Sigmoid colon (tissue), 7 donors: ENCODE data around the gene PLCE1. TPM values are rescaled to one million over a fixed set of nuclear protein-coding genes. Genes with fewer than 3 reads are reported as not detected.

Source experiments
- DNase-seq: peaks from one replicate; pipeline ENCODE4 v3.0.0-alpha.2; 2019
- H3K27ac ChIP-seq, 4 donors: fragments of 200-600 bp; sonication (generic); one replicate each; pipeline ENCODE4 v1.5.1; 2016 to 2019; ENCODE audit warnings: mild to moderate bottlenecking in 1 of 4
- H3K27me3 ChIP-seq, 3 donors: fragments of 200-600 bp; sonication (generic); one replicate each; pipeline ENCODE4 v1.5.1; 2019; ENCODE audit warnings: mild to moderate bottlenecking in 1 of 3
- H3K36me3 ChIP-seq, 4 donors: fragments of 200-600 bp; sonication (generic); one replicate each; pipeline ENCODE4 v1.5.1; 2016 to 2019
- H3K4me1 ChIP-seq, 4 donors: fragments of 200-600 bp; sonication (generic); one replicate each; pipeline ENCODE4 v1.5.1; 2017 to 2019
- H3K4me3 ChIP-seq, 4 donors: fragments of 200-600 bp; sonication (generic); one replicate each; pipeline ENCODE4 v1.5.1; 2017 to 2019; ENCODE audit warnings: mild to moderate bottlenecking in 2 of 4, moderate library complexity in 1 of 4
- H3K9me3 ChIP-seq, 4 donors: fragments of 200-600 bp in 3 of 4; sonication (generic) in 3 of 4; one replicate each; pipeline versions ENCODE4 v1.5.1 to v1.6.1; 2013 to 2019
- CTCF ChIP-seq, 4 experiments: fragments of 450-650 bp in 3 of 4; fragments of 200-600 bp in 1 of 4; IDR thresholded peaks; one replicate each; pipeline ENCODE4 v1.5.1; 2016 to 2019; ENCODE audit warnings: antibody characterized with exemption in 4 of 4, mild to moderate bottlenecking in 3 of 4, moderate library complexity in 2 of 4
- EP300 ChIP-seq, 4 donors: sonication (generic); formaldehyde crosslinking; IDR thresholded peaks; one replicate each; pipeline ENCODE4 v1.6.1; 2017; ENCODE audit warnings: antibody characterized with exemption in 4 of 4
- POLR2A ChIP-seq, 2 donors: fragments of 450-650 bp; IDR thresholded peaks; one replicate each; pipeline ENCODE4 v1.6.1; 2016; ENCODE audit warnings: antibody characterized with exemption in 2 of 2, mild to moderate bottlenecking in 2 of 2, moderate library complexity in 2 of 2
- POLR2AphosphoS5 ChIP-seq, 4 donors: sonication (generic); formaldehyde crosslinking; IDR thresholded peaks; one replicate each; pipeline ENCODE4 v1.6.1; 2017; ENCODE audit warnings: antibody characterized with exemption in 4 of 4
- WGBS, 2 donors: extraction: QIAGEN DNeasy Blood & Tissue Kit; methylation state at CpG; one replicate each; pipeline ENCODE4 v1.1.7; 2013; 5-methylcytosine and 5-hydroxymethylcytosine counted together
- intact Hi-C: fragments of 100-400 bp; cut with DNase I; formaldehyde crosslinking; loops from one replicate; pipeline ENCODE4 v1.15.1; 2023
- polyA plus RNA-seq, 3 donors: library from polyadenylated mRNA; stranded (reverse); fragments of 200-250 nt; gene quantifications; one replicate each; pipeline ENCODE4 v1.2.3, GENCODE V29; 2013
- total RNA-seq, 4 donors: library from RNA; depleted of rRNA; stranded (reverse); fragments of >200 nt; gene quantifications; one replicate each; pipeline ENCODE4 v1.1.0, GENCODE V29; 2016
- donor health status: healthy with polysubstance abuse.
- donor health status: Bipolar disorder and iron deficiency.
- donor health status: healthy.

Gene PLCE1
- total and polyA plus RNA-seq, 7 donors: 6.0 to 12.4 (median 8.1) TPM

- no peak for DNase-seq
- Histone ChIP-seq H3K9me3 (no peaks in the 10 kb centered on the region), H3K4me3 (no peak overlapping the region), H3K4me1 (no peaks in the 10 kb centered on the region), H3K27ac (no peak overlapping the region), H3K27me3 (no peaks in the 10 kb centered on the region), H3K36me3 (no peaks in the 10 kb centered on the region)
- intact Hi-C loops: no loop called here
- TF ChIP-seq POLR2A (IDR thresholded peaks at IDR 0.05): no peak
- TF ChIP-seq CTCF (IDR thresholded peaks at IDR 0.05): no peak
- TF ChIP-seq EP300 (IDR thresholded peaks at IDR 0.05): no peak
- no peak for TF ChIP-seq POLR2AphosphoS5 (IDR thresholded peaks at IDR 0.05)
- 90 to 91% methylated on average over 3 of the region's 3 CpGs for WGBS, 2 donors
Observed at GRCh38 chr10:94014304-94014703, 20.6 kb downstream of the PLCE1 start.

- WGBS, 2 donors: 66 to 74% methylated on average over 3 of the region's 3 CpGs
- no peak for DNase-seq
Observed at GRCh38 chr10:94016727-94017714, 23.3 kb downstream of the PLCE1 start.

GRCh38 chr10:94018107-94018506, 24.4 kb downstream of the PLCE1 start:
- intact Hi-C loops: no loop called here
- 34 to 59% methylated on average over 3 of the region's 3 CpGs for WGBS, 2 donors
- Histone ChIP-seq H3K4me1 (no peaks in the 10 kb centered on the region), H3K27me3 (no peaks in the 10 kb centered on the region), H3K4me3 (no peak overlapping the region), H3K27ac (no peak overlapping the region), H3K9me3 (no peaks in the 10 kb centered on the region), H3K36me3 (no peaks in the 10 kb centered on the region)
- TF ChIP-seq CTCF (IDR thresholded peaks at IDR 0.05) (no peak), EP300 (IDR thresholded peaks at IDR 0.05) (no peak), POLR2A (IDR thresholded peaks at IDR 0.05) (no peak), POLR2AphosphoS5 (IDR thresholded peaks at IDR 0.05) (no peak)
- no peak for DNase-seq

More at GRCh38 chr10:94016727-94017714, 23.3 kb downstream of the PLCE1 start:
- Histone ChIP-seq H3K27ac (no peak overlapping the region), H3K36me3 (no peaks in the 10 kb centered on the region), H3K9me3 (no peaks in the 10 kb centered on the region), H3K27me3 (no peaks in the 10 kb centered on the region), H3K4me1 (no peaks in the 10 kb centered on the region), H3K4me3 (no peak overlapping the region)
- intact Hi-C loops: no loop called here
- no peak for TF ChIP-seq CTCF (IDR thresholded peaks at IDR 0.05)
- no peak for TF ChIP-seq POLR2AphosphoS5 (IDR thresholded peaks at IDR 0.05)
- TF ChIP-seq EP300 (IDR thresholded peaks at IDR 0.05): no peak
- TF ChIP-seq POLR2A (IDR thresholded peaks at IDR 0.05): no peak

GRCh38 chr10:94023906-94024305, 30.2 kb downstream of the PLCE1 start:
- WGBS, 2 donors: 8 to 50% methylated on average over 3 of the region's 3 CpGs
- Histone ChIP-seq H3K27me3 (no peaks in the 10 kb centered on the region), H3K4me3 (no peak overlapping the region), H3K36me3 (no peaks in the 10 kb centered on the region), H3K4me1 (no peaks in the 10 kb centered on the region), H3K9me3 (peaks cover 0 to 11% (median 3%) of the 10 kb centered on the region in 4 donors), H3K27ac (no peak overlapping the region)
- TF ChIP-seq EP300 (IDR thresholded peaks at IDR 0.05) (no peak), POLR2AphosphoS5 (IDR thresholded peaks at IDR 0.05) (no peak), POLR2A (IDR thresholded peaks at IDR 0.05) (no peak), CTCF (IDR thresholded peaks at IDR 0.05) (no peak)
- DNase-seq: no peak
- intact Hi-C loops: no loop called here
